HEK293 (cell line): ENCODE measurements around the gene NECTIN4.

ENCODE experiments used
- HOXD13 ChIP-seq: sonication (generic); formaldehyde crosslinking; IDR thresholded peaks from 2 replicates; pipeline ENCODE4 v1.8.0; 2022; ENCODE audit warnings: missing genetic modification reagents, borderline replicate concordance
- PBX3 ChIP-seq: sonication (generic); formaldehyde crosslinking; IDR thresholded peaks from 2 replicates; pipeline ENCODE4 v1.8.1; 2022; ENCODE audit warnings: mild to moderate bottlenecking, moderate library complexity, missing genetic modification reagents
- PRDM2 ChIP-seq: fragments of 450-650 bp; formaldehyde crosslinking; IDR thresholded peaks from 2 replicates; pipeline ENCODE4 v1.5.1; 2016; ENCODE audit warnings: missing biosample characterization, missing genetic modification characterization, borderline replicate concordance
- REST ChIP-seq: fragments of 450-650 bp; formaldehyde crosslinking; IDR thresholded peaks from 2 replicates; pipeline ENCODE4 v1.5.1; 2016; ENCODE audit warnings: missing biosample characterization, missing genetic modification characterization
- TCF7L2 ChIP-seq: IDR thresholded peaks from 2 replicates; pipeline ENCODE4 v1.6.1; 2011; ENCODE audit warnings: low read depth, mild to moderate bottlenecking, inconsistent platforms, low read length, moderate library complexity, borderline replicate concordance
- TRIM28 ChIP-seq: IDR thresholded peaks from 2 replicates; pipeline ENCODE4 v1.6.1; 2011; ENCODE audit warnings: low read length, control low read depth, borderline replicate concordance
- ZBTB10 ChIP-seq: fragments of 450-650 bp; formaldehyde crosslinking; IDR thresholded peaks from 2 replicates; pipeline ENCODE4 v1.5.1; 2016; ENCODE audit warnings: missing biosample characterization, missing genetic modification characterization
- ZBTB20 ChIP-seq: fragments of 450-650 bp; formaldehyde crosslinking; IDR thresholded peaks from 2 replicates; pipeline ENCODE4 v1.5.1; 2016; ENCODE audit warnings: missing biosample characterization, missing genetic modification characterization
- ZNF280C ChIP-seq: fragments of 450-650 bp; formaldehyde crosslinking; IDR thresholded peaks from 2 replicates; pipeline ENCODE4 v1.5.1; 2016; ENCODE audit warnings: missing biosample characterization, missing genetic modification characterization
- ZNF292 ChIP-seq: fragments of 450-650 bp; formaldehyde crosslinking; IDR thresholded peaks from 2 replicates; pipeline ENCODE4 v1.5.1; 2016; ENCODE audit warnings: low read depth, missing biosample characterization, missing genetic modification characterization, borderline replicate concordance
- ZNF324 ChIP-seq: fragments of 450-650 bp; formaldehyde crosslinking; IDR thresholded peaks from 2 replicates; pipeline ENCODE4 v1.5.1; 2016; ENCODE audit warnings: missing biosample characterization, missing genetic modification characterization
- ZNF366 ChIP-seq: fragments of 450-650 bp; formaldehyde crosslinking; conservative IDR thresholded peaks from 2 replicates; pipeline ENCODE4 v1.5.1; 2016; ENCODE audit warnings: missing biosample characterization, missing genetic modification characterization
- ZNF501 ChIP-seq: fragments of 450-650 bp; formaldehyde crosslinking; IDR thresholded peaks from 2 replicates; pipeline ENCODE4 v1.5.1; 2016; ENCODE audit warnings: missing biosample characterization, missing genetic modification characterization
- ZNF530 ChIP-seq: fragments of 450-650 bp; formaldehyde crosslinking; IDR thresholded peaks from 2 replicates; pipeline ENCODE4 v1.5.1; 2016; ENCODE audit warnings: low read depth, missing biosample characterization, missing genetic modification characterization
- ZNF624 ChIP-seq: fragments of 450-650 bp; formaldehyde crosslinking; IDR thresholded peaks from 2 replicates; pipeline ENCODE4 v1.5.1; 2017; ENCODE audit warnings: missing biosample characterization, missing genetic modification characterization
- ZNF626 ChIP-seq: fragments of 450-650 bp; sonication (Bioruptor Pico); formaldehyde crosslinking; IDR thresholded peaks from 2 replicates; pipeline ENCODE4 v1.5.1; 2018; ENCODE audit warnings: missing biosample characterization, missing genetic modification characterization, inconsistent platforms
- ZNF658 ChIP-seq: fragments of 450-650 bp; formaldehyde crosslinking; IDR thresholded peaks from 2 replicates; pipeline ENCODE4; 2016; ENCODE audit warnings: missing biosample characterization, missing genetic modification characterization
- ZNF660 ChIP-seq: fragments of 450-650 bp; IDR thresholded peaks from 2 replicates; pipeline ENCODE4 v1.5.1; 2018; ENCODE audit warnings: missing biosample characterization, mild to moderate bottlenecking, missing genetic modification characterization
- ZNF677 ChIP-seq: fragments of 450-650 bp; IDR thresholded peaks from 2 replicates; pipeline ENCODE4 v1.5.0; 2018; ENCODE audit warnings: missing biosample characterization, mild to moderate bottlenecking, missing genetic modification characterization, moderate library complexity
- ZNF707 ChIP-seq: fragments of 450-650 bp; formaldehyde crosslinking; IDR thresholded peaks from 2 replicates; pipeline ENCODE4 v1.5.1; 2016; ENCODE audit warnings: missing biosample characterization, missing genetic modification characterization
- ZNF768 ChIP-seq: fragments of 450-650 bp; formaldehyde crosslinking; IDR thresholded peaks from 2 replicates; pipeline ENCODE4 v1.5.1; 2018; ENCODE audit warnings: missing biosample characterization, mild to moderate bottlenecking, missing genetic modification characterization
- ZNF777 ChIP-seq: fragments of 450-650 bp; formaldehyde crosslinking; IDR thresholded peaks from 2 replicates; pipeline ENCODE4 v1.5.1; 2017; ENCODE audit warnings: missing biosample characterization, missing genetic modification characterization, borderline replicate concordance
- ZSCAN16 ChIP-seq: fragments of 450-650 bp; formaldehyde crosslinking; IDR thresholded peaks from 2 replicates; pipeline ENCODE4 v1.5.1; 2016; ENCODE audit warnings: missing biosample characterization, missing genetic modification characterization
- ZXDB ChIP-seq: fragments of 450-650 bp; formaldehyde crosslinking; IDR thresholded peaks from 2 replicates; pipeline ENCODE4 v1.5.1; 2016; ENCODE audit warnings: missing biosample characterization, missing genetic modification characterization

The NECTIN4 gene

GRCh38 chr1:161115132-161115711 is 25.9 kb upstream of the NECTIN4 start (continued):
- TF ChIP-seq HOXD13 (CRISPR knock-in tag) (no peak), REST (tag by site-specific recombination) (no peak), TRIM28 (no peak), ZBTB20 (tag by site-specific recombination) (no peak), ZXDB (peak; percentile 69), ZNF626 (tag by site-specific recombination) (no peak), ZNF660 (tag by site-specific recombination) (peak; percentile 96), ZNF624 (no peak), ZSCAN16 (tag by site-specific recombination) (no peak), ZNF677 (tag by site-specific recombination) (no peak), ZNF777 (no peak), ZNF768 (tag by site-specific recombination) (no peak), ZNF366 (peak; percentile 94), ZNF280C (tag by site-specific recombination) (no peak), ZBTB10 (tag by site-specific recombination) (peak; percentile 58; the same call in 1 of the 2 replicates), ZNF530 (tag by site-specific recombination) (no peak), ZNF324 (peak; percentile 93), ZNF292 (tag by site-specific recombination) (no peak), PBX3 (no peak), ZNF658 (no peak), PRDM2 (tag by site-specific recombination) (no peak), ZNF501 (tag by site-specific recombination) (no peak), ZNF707 (tag by site-specific recombination) (peak; percentile 43; the same call in 1 of the 2 replicates), TCF7L2 (no peak)
